GM18517 (cell line): ENCODE data around the gene TMEM187.
A peak's percentile ranks its signal among the peaks of the same experiment; 100 is the strongest.

Experiments used
- ATAC-seq: cut with Tn5 transposase; IDR thresholded peaks from one replicate; pipeline ENCODE4 v1.9.1; 2021; ENCODE audit warnings: mild to moderate bottlenecking, moderate library complexity; ENCODE audit not compliant: unreplicated experiment

Gene TMEM187

GRCh38 chrX:154017766-154018517 is 45.4 kb downstream of the TMEM187 start:
- ATAC-seq, result no peak

GRCh38 chrX:154018518-154019060 is 46.0 kb downstream of the TMEM187 start:
- ATAC-seq, result no peak

- ATAC-seq, result no peak
Observed at GRCh38 chrX:154019061-154019621, 46.6 kb downstream of the TMEM187 start.

GRCh38 chrX:154019633-154020528 is 47.3 kb downstream of the TMEM187 start, which contains the start of gene IRAK1:
TSS of gene IRAK1 (minus strand) at chrX:154019902. CDS start at chrX:154019812, 90 bp downstream.
- ATAC-seq, result peak; percentile 52

- ATAC-seq, result no peak
Observed at GRCh38 chrX:154020536-154021115, 48.1 kb downstream of the TMEM187 start.

- ATAC-seq, result no peak
Observed at GRCh38 chrX:154021131-154021611, 48.6 kb downstream of the TMEM187 start.

- no peak for ATAC-seq
Observed at GRCh38 chrX:154022108-154022507, 49.6 kb downstream of the TMEM187 start.

- no peak for ATAC-seq
Observed at GRCh38 chrX:154023276-154024000, 50.9 kb downstream of the TMEM187 start.

GRCh38 chrX:154024271-154024670 is 51.7 kb downstream of the TMEM187 start:
- ATAC-seq, result no peak

- no peak for ATAC-seq
Observed at GRCh38 chrX:154025230-154025629, 52.7 kb downstream of the TMEM187 start.

GRCh38 chrX:154026136-154027021 is 53.8 kb downstream of the TMEM187 start:
- ATAC-seq, result no peak

- no peak for ATAC-seq
Observed at GRCh38 chrX:154027022-154027402, 54.5 kb downstream of the TMEM187 start.

- no peak for ATAC-seq
Observed at GRCh38 chrX:154027986-154028385, 55.4 kb downstream of the TMEM187 start.

GRCh38 chrX:154028502-154029184 is 56.1 kb downstream of the TMEM187 start:
- ATAC-seq, result no peak

- ATAC-seq, result no peak
Observed at GRCh38 chrX:154029439-154029838, 56.9 kb downstream of the TMEM187 start.

GRCh38 chrX:154030266-154030665 is 57.7 kb downstream of the TMEM187 start:
- ATAC-seq, result no peak

- no peak for ATAC-seq
Observed at GRCh38 chrX:154030715-154031305, 58.3 kb downstream of the TMEM187 start.

- no peak for ATAC-seq
Observed at GRCh38 chrX:154032160-154032559, 59.6 kb downstream of the TMEM187 start.
